GM12892 (cell line): ENCODE data around the gene CRYGS.

Experiments
- DNase-seq: peaks from one replicate; pipeline ENCODE4 v3.0.0; 2011; ENCODE audit not compliant: insufficient read length
- FAIRE-seq: peaks from 2 replicates; lab custom pipeline; 2011; peaks lifted over from hg19 to GRCh38; lab: Jason Lieb, UNC
- POLR2A ChIP-seq: IDR thresholded peaks from 2 replicates; pipeline ENCODE4 v1.6.1; 2011; ENCODE audit warnings: low read depth, low read length, control low read depth
- POLR2AphosphoS5 ChIP-seq: IDR thresholded peaks from 2 replicates; pipeline ENCODE4 v1.6.1; 2011; ENCODE audit warnings: low read depth, low read length, control low read depth
- TAF1 ChIP-seq: IDR thresholded peaks from 2 replicates; pipeline ENCODE4 v1.6.1; 2011; ENCODE audit warnings: low read depth, mild to moderate bottlenecking, control low read depth, low read length, borderline replicate concordance

Gene CRYGS

GRCh38 chr3:186497608-186498007 is 46.6 kb downstream of the CRYGS start:
- DNase-seq = no peak
- FAIRE-seq = no peak
- TF ChIP-seq TAF1 (no peak), POLR2AphosphoS5 (no peak), POLR2A (no peak)

- TF ChIP-seq POLR2AphosphoS5 = no peak
- no peak for TF ChIP-seq POLR2A
- TF ChIP-seq TAF1 = no peak
- FAIRE-seq = no peak
- DNase-seq = no peak
Measured at GRCh38 chr3:186496635-186497034, 47.5 kb downstream of the CRYGS start.

GRCh38 chr3:186496016-186496415 is 48.2 kb downstream of the CRYGS start:
- FAIRE-seq (no peak), DNase-seq (no peak)
- TF ChIP-seq TAF1 (no peak), POLR2A (no peak), POLR2AphosphoS5 (no peak)

GRCh38 chr3:186493525-186494255 is 50.5 kb downstream of the CRYGS start:
- FAIRE-seq (no peak), DNase-seq (no peak)
- TF ChIP-seq POLR2A = no peak
- TF ChIP-seq POLR2AphosphoS5 = no peak
- no peak for TF ChIP-seq TAF1

GRCh38 chr3:186492385-186492984 is 51.7 kb downstream of the CRYGS start:
- DNase-seq = no peak
- TF ChIP-seq POLR2AphosphoS5 (no peak), POLR2A (no peak), TAF1 (no peak)
- no peak for FAIRE-seq

GRCh38 chr3:186489507-186489906 is 54.7 kb downstream of the CRYGS start:
- no peak for DNase-seq
- no peak for TF ChIP-seq POLR2AphosphoS5
- no peak for TF ChIP-seq TAF1
- TF ChIP-seq POLR2A = no peak
- FAIRE-seq = no peak
